ENCODE measurements around the gene SVBP.
A peak's percentile ranks its signal among the peaks of the same experiment; 100 is the strongest.
"Not testable (repeated sequence)": the region's sequence is repeated elsewhere in the genome, so short reads cannot be mapped to it uniquely, and the experiment has no call there.

The SVBP gene

GRCh38 chr1:42816585-42817439, at the start of gene SVBP, which contains the start of gene ERMAP:
Gene SVBP, minus strand, starts transcription at chr1:42817397. Its CDS starts 853 bp downstream, at chr1:42816544.
Gene ERMAP, plus strand, starts transcription at chr1:42817122. Its CDS starts 13,327 bp downstream, at chr1:42830449.
- FAIRE-seq = no peak

- FAIRE-seq = no peak
Measured at GRCh38 chr1:42866549-42866948, 49.4 kb upstream of the SVBP start.

GRCh38 chr1:42861014-42861399, 43.8 kb upstream of the SVBP start:
- no peak for FAIRE-seq

- FAIRE-seq = no peak
Measured at GRCh38 chr1:42860339-42861013, 43.3 kb upstream of the SVBP start.

GRCh38 chr1:42859366-42859765, 42.2 kb upstream of the SVBP start:
- FAIRE-seq = not testable (repeated sequence)

- not testable (repeated sequence) for FAIRE-seq
Measured at GRCh38 chr1:42856554-42856953, 39.4 kb upstream of the SVBP start.

GRCh38 chr1:42853116-42853884, 36.1 kb upstream of the SVBP start:
- no peak for FAIRE-seq

GRCh38 chr1:42852608-42852980, 35.4 kb upstream of the SVBP start:
- FAIRE-seq = no peak

GRCh38 chr1:42851960-42852607, 34.9 kb upstream of the SVBP start:
- FAIRE-seq = no peak

- no peak for FAIRE-seq
Measured at GRCh38 chr1:42851420-42851819, 34.2 kb upstream of the SVBP start.

GRCh38 chr1:42849944-42850343, 32.7 kb upstream of the SVBP start:
- no peak for FAIRE-seq

- no peak for FAIRE-seq
Measured at GRCh38 chr1:42848823-42849537, 31.8 kb upstream of the SVBP start.

- no peak for FAIRE-seq
Measured at GRCh38 chr1:42847721-42848460, 30.7 kb upstream of the SVBP start.

- FAIRE-seq = no peak
Measured at GRCh38 chr1:42847111-42847595, 30.0 kb upstream of the SVBP start.

GRCh38 chr1:42846257-42847110, 29.3 kb upstream of the SVBP start, which contains the start of gene ZNF691:
Gene ZNF691, plus strand, starts transcription at chr1:42846613. Its CDS starts 3,046 bp downstream, at chr1:42849659.
- FAIRE-seq = peak; percentile 94

GRCh38 chr1:42845866-42846256, 28.7 kb upstream of the SVBP start:
- no peak for FAIRE-seq

GRCh38 chr1:42845193-42845592, 28.0 kb upstream of the SVBP start:
- no peak for FAIRE-seq

- FAIRE-seq = no peak
Measured at GRCh38 chr1:42844592-42845140, 27.5 kb upstream of the SVBP start.

- FAIRE-seq = no peak
Measured at GRCh38 chr1:42841440-42842147, 24.4 kb upstream of the SVBP start.

All from endometrium (tissue), 2 donors.